LNCaP clone FGC (cell line): ENCODE results near the gene ADARB2.

Experiments used
- DNase-seq: peaks from one replicate; pipeline ENCODE4 v3.0.0-alpha.2; 2011; ENCODE audit warnings: low read depth
- H3K4me3 ChIP-seq: 2 replicates; pipeline ENCODE4 v1.5.1; 2011; ENCODE audit warnings: mild to moderate bottlenecking, low read depth, low read length, control low read depth
- CTCF ChIP-seq: IDR thresholded peaks from 2 replicates; pipeline ENCODE4 v1.5.1; 2012; ENCODE audit warnings: mild to moderate bottlenecking; ENCODE audit not compliant: control insufficient read depth, insufficient read depth; ENCODE audit errors: extremely low read depth

Gene ADARB2

GRCh38 chr10:1746796-1747195, 9.5 kb upstream of the ADARB2 start:
- no peak for DNase-seq
- no peak overlapping the region for H3K4me3 ChIP-seq
- no peak for TF ChIP-seq CTCF

- TF ChIP-seq CTCF = no peak
- H3K4me3 ChIP-seq = no peak overlapping the region
- DNase-seq = no peak
Observed at GRCh38 chr10:1745780-1746456, 8.6 kb upstream of the ADARB2 start.

- TF ChIP-seq CTCF = no peak
- no peak overlapping the region for H3K4me3 ChIP-seq
- DNase-seq = no peak
Observed at GRCh38 chr10:1744524-1744923, 7.2 kb upstream of the ADARB2 start.

- no peak for TF ChIP-seq CTCF
- H3K4me3 ChIP-seq = no peak overlapping the region
- DNase-seq = no peak
Observed at GRCh38 chr10:1743141-1743540, 5.8 kb upstream of the ADARB2 start.

- TF ChIP-seq CTCF = no peak
- H3K4me3 ChIP-seq = no peak overlapping the region
Observed at GRCh38 chr10:1741450-1741849, 4.1 kb upstream of the ADARB2 start.

GRCh38 chr10:1739751-1740150, 2.4 kb upstream of the ADARB2 start:
- no peak for TF ChIP-seq CTCF
- H3K4me3 ChIP-seq = no peak overlapping the region
- DNase-seq = no peak

More at GRCh38 chr10:1741450-1741849, 4.1 kb upstream of the ADARB2 start:
- no peak for DNase-seq

GRCh38 chr10:1738950-1739349, 1.6 kb upstream of the ADARB2 start:
- H3K4me3 ChIP-seq = no peak overlapping the region
- TF ChIP-seq CTCF = no peak
- no peak for DNase-seq
